ENCODE results near the gene FRMD4B. TPM values are rescaled to one million over a fixed set of nuclear protein-coding genes. Genes with fewer than 3 reads are reported as not detected.

Gene FRMD4B
- total RNA-seq, 2 experiments from 2014 or later: not detected

DNA sequence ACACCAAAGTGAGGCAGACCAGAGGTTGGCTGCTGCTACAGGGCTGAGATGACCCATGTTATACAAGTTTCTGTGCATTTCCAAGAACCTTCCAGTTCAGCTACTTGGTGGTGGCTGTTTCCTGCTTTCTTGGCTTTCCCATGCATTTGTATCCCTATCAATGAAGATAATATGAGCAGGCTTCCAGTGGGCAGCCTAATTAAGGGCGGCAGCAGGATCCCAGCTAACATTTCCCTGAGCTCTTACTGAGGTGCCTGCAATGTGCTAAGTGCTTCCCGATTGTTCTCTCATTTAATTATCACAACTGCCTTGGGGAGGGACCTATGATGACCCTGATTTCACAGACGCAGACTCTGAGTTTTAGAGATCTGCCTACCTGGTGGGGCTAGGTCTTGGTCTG is 95.5 kb downstream of the FRMD4B start:
- ChIA-PET CTCF (ENCODE audit: unreplicated experiment) (no interaction called here), POLR2A (no interaction called here)
- intact Hi-C loops (cut with micrococcal nuclease; ENCODE audit: unreplicated experiment): no loop called here
- H3K79me2 ChIP-seq (ENCODE audit: insufficient read depth, low read depth, low read length): no peaks in the 10 kb centered on the region
- H3K4me3 ChIP-seq (ENCODE audit: low read depth, low read length, poor library complexity, severe bottlenecking): no peak overlapping the region
- H3K9me3 ChIP-seq (ENCODE audit: low read length): no peaks in the 10 kb centered on the region
- H3K4me1 ChIP-seq (ENCODE audit: insufficient read depth, low read length, poor library complexity, severe bottlenecking): no peaks in the 10 kb centered on the region
- no peaks in the 10 kb centered on the region for H4K20me1 ChIP-seq (ENCODE audit: insufficient read depth, low read length)
- no peak overlapping the region for H3K27ac ChIP-seq (ENCODE audit: low read depth, low read length, poor library complexity, severe bottlenecking)
- no peak overlapping the region for H2AFZ ChIP-seq (ENCODE audit: low read length)
- H3K4me2 ChIP-seq (ENCODE audit: low read length): no peak overlapping the region
- TF ChIP-seq EZH2phosphoT487 (IDR thresholded peaks at IDR 0.05; ENCODE audit: borderline replicate concordance, low read depth, low read length): no peak
- TF ChIP-seq, protein P1, sequence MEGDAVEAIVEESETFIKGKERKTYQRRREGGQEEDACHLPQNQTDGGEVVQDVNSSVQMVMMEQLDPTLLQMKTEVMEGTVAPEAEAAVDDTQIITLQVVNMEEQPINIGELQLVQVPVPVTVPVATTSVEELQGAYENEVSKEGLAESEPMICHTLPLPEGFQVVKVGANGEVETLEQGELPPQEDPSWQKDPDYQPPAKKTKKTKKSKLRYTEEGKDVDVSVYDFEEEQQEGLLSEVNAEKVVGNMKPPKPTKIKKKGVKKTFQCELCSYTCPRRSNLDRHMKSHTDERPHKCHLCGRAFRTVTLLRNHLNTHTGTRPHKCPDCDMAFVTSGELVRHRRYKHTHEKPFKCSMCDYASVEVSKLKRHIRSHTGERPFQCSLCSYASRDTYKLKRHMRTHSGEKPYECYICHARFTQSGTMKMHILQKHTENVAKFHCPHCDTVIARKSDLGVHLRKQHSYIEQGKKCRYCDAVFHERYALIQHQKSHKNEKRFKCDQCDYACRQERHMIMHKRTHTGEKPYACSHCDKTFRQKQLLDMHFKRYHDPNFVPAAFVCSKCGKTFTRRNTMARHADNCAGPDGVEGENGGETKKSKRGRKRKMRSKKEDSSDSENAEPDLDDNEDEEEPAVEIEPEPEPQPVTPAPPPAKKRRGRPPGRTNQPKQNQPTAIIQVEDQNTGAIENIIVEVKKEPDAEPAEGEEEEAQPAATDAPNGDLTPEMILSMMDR (conservative IDR thresholded peaks at IDR 0.05; ENCODE audit: low read length): no peak
- no peaks in the 10 kb centered on the region for H3K36me3 ChIP-seq (ENCODE audit: insufficient read depth, low read length)
- H3K9me2 ChIP-seq (ENCODE audit: insufficient read depth, low read length): no peaks in the 10 kb centered on the region
- DNase-seq (ENCODE audit: low spot score): no peak
- BruUV-seq (replicated peaks): no TSS peak

GRCh38 chr3:69290006-69290405 is 95.9 kb downstream of the FRMD4B start:
- Histone ChIP-seq H3K79me2 (ENCODE audit: insufficient read depth, low read depth, low read length) (no peaks in the 10 kb centered on the region), H4K20me1 (ENCODE audit: insufficient read depth, low read length) (no peaks in the 10 kb centered on the region), H3K36me3 (ENCODE audit: insufficient read depth, low read length) (no peaks in the 10 kb centered on the region), H3K27ac (ENCODE audit: low read depth, low read length, poor library complexity, severe bottlenecking) (no peak overlapping the region), H3K4me1 (ENCODE audit: insufficient read depth, low read length, poor library complexity, severe bottlenecking) (no peaks in the 10 kb centered on the region), H3K4me2 (ENCODE audit: low read length) (no peak overlapping the region), H3K9me2 (ENCODE audit: insufficient read depth, low read length) (no peaks in the 10 kb centered on the region), H3K4me3 (ENCODE audit: low read depth, low read length, poor library complexity, severe bottlenecking) (no peak overlapping the region), H3K9me3 (ENCODE audit: low read length) (no peaks in the 10 kb centered on the region), H2AFZ (ENCODE audit: low read length) (no peak overlapping the region)
- TF ChIP-seq, protein P1 (conservative IDR thresholded peaks at IDR 0.05; ENCODE audit: low read length): no peak
- no peak for TF ChIP-seq EZH2phosphoT487 (IDR thresholded peaks at IDR 0.05; ENCODE audit: borderline replicate concordance, low read depth, low read length)
- ChIA-PET CTCF (ENCODE audit: unreplicated experiment) (no interaction called here), POLR2A (no interaction called here)
- no TSS peak for BruUV-seq (replicated peaks)
- no peak for DNase-seq (ENCODE audit: low spot score)
- intact Hi-C loops (cut with micrococcal nuclease; ENCODE audit: unreplicated experiment): no loop called here

GRCh38 chr3:69288161-69288895 is 97.6 kb downstream of the FRMD4B start:
- BruUV-seq (replicated peaks): no TSS peak
- Histone ChIP-seq H3K4me2 (ENCODE audit: low read length) (no peak overlapping the region), H3K9me3 (ENCODE audit: low read length) (no peaks in the 10 kb centered on the region), H3K4me3 (ENCODE audit: low read depth, low read length, poor library complexity, severe bottlenecking) (no peak overlapping the region), H3K4me1 (ENCODE audit: insufficient read depth, low read length, poor library complexity, severe bottlenecking) (no peaks in the 10 kb centered on the region), H3K36me3 (ENCODE audit: insufficient read depth, low read length) (no peaks in the 10 kb centered on the region), H4K20me1 (ENCODE audit: insufficient read depth, low read length) (no peaks in the 10 kb centered on the region), H3K9me2 (ENCODE audit: insufficient read depth, low read length) (no peaks in the 10 kb centered on the region), H3K27ac (ENCODE audit: low read depth, low read length, poor library complexity, severe bottlenecking) (no peak overlapping the region), H2AFZ (ENCODE audit: low read length) (no peak overlapping the region), H3K79me2 (ENCODE audit: insufficient read depth, low read depth, low read length) (no peaks in the 10 kb centered on the region)
- DNase-seq (ENCODE audit: low spot score): no peak
- TF ChIP-seq, protein P1 (conservative IDR thresholded peaks at IDR 0.05; ENCODE audit: low read length): no peak
- TF ChIP-seq EZH2phosphoT487 (IDR thresholded peaks at IDR 0.05; ENCODE audit: borderline replicate concordance, low read depth, low read length): no peak
- ChIA-PET POLR2A (no interaction called here), CTCF (ENCODE audit: unreplicated experiment) (no interaction called here)
- intact Hi-C loops (cut with micrococcal nuclease; ENCODE audit: unreplicated experiment): no loop called here

Data from OCI-LY7 (cell line).